IPS-11a (cell line): Measurements from ENCODE around the gene CDK12.
A peak's percentile ranks its signal among the peaks of the same experiment; 100 is the strongest.
"Not testable (repeated sequence)": the region's sequence is repeated elsewhere in the genome, so short reads cannot be mapped to it uniquely, and the experiment has no call there.

Source experiments
- H3K4me3 ChIP-seq: one replicate; pipeline ENCODE4 v1.5.1; 2013; ENCODE audit warnings: low read depth, low read length, control low read depth

CDK12 gene

DNA sequence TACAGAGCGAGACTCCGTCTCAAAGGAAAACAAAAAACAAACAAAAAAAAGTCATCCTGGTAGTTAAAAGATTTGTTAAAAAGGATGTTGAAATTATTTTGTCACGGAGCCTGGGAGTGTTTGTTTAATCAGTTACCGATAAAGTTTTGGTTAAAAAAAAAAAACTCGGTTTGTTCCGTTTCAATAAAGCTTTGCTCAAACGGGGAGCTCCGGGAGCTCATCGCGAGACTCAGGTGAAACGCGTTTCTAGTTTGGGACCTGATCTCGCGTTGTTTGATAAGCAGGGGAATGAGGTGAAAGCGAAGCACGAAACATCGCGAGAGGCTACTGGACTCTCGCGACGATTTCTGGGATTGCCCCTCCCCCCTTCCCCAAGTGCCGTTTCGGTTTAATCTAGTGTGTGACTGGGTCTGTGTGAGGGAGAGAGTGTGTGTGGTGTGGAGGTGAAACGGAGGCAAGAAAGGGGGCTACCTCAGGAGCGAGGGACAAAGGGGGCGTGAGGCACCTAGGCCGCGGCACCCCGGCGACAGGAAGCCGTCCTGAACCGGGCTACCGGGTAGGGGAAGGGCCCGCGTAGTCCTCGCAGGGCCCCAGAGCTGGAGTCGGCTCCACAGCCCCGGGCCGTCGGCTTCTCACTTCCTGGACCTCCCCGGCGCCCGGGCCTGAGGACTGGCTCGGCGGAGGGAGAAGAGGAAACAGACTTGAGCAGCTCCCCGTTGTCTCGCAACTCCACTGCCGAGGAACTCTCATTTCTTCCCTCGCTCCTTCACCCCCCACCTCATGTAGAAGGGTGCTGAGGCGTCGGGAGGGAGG, at the start of gene CDK12:
CDK12 (plus strand) TSS at position 374 of the 813 bp plus-strand sequence. CDS start 586 bp downstream, outside the sequence.
- H3K4me3 ChIP-seq = peak within 1 kb of the TSS; percentile 99

DNA sequence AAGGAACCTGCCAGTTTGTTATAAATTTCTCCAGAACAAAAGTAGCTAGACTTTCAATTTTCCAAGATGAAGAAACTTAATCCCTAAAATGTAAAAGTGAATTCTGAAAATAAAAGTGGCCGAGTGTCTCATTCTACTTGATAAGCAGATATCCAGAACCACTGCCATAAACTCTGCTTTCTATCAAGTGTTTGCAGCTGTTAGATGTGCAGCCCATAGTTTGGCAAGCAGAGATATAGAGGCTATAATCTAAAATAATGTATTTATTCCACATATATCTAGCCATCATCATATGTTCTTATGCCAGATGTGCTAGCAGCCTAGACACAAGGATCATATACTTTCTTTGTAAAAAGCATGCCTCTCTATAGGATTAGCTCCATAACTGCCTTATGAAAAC, 45.1 kb upstream of the CDK12 start:
- no peak overlapping the region for H3K4me3 ChIP-seq

DNA sequence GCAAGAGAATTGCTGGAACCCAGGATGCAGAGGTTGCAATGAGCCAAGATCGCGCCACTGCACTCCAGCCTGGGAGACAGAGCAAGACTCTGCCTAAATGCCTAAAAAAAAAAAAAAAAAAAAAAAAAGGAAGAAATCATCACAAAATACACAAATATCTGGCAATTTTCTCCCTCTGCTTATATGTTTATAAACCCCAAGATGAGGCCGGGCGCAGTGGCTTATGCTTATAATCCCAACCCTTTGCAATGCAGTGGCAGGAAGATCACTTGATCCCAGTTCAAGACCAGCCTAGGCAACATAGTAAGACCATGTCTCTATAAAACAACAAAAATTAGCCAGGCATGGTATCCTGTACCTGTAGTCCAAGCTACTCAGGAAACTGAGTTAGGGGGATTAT, 31.7 kb upstream of the CDK12 start:
- H3K4me3 ChIP-seq = no peak overlapping the region

DNA sequence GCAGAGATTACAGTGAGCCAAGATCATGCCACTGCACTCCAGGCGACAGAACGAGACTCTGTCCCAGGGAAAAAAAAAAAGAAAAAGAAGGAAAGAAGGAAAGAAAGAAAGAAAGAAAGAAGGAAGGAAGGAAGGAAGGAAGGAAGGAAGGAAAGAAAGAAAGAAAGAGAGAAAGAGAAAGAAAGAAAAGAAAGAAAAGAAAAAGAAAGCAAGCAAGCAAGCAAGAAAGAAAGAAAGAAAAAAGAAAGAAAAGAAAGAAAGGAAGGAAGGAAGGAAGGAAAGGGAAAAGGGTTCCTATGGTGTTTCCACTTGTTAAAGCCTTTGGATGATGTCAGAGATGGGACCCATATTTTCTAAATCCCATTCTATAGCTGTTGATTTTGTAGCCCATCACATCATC, 21.4 kb upstream of the CDK12 start:
- H3K4me3 ChIP-seq = not testable (repeated sequence)

DNA sequence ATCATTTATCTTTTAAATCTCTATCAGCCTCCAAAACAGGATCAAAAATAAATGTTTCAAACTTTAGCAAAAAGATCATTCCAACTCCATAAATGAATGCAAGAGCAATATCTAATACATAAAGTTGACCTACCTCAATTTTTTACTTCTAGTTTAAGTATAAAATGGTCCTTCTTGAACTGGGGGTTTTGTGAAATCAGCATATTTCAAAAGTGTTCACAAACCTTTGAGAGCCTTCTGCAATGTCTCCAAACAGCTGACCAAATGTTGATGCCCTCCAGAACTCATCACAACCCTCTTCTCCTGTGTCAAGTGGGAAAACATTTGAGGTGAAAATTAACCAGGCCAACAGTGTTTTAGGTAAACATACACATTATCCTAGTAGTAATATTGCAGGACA, 18.0 kb upstream of the CDK12 start:
- no peak overlapping the region for H3K4me3 ChIP-seq

DNA sequence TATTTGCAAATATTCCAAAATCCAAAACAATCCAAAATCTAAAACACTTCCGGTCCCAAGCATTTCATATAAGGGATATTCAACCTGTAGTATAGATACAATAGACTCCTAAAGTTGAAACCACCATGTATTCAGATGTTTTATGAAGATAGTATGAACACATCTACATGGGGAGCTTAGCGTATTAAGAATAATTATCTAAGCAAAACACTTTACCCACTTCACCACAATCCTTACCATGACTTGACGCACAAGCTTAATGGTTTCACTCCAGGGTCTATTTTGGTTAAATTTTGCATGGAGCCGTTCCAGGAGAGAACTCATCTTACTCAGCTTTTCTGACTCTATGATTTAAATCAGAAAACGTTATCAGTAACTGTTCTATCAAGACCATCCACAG, 13.7 kb upstream of the CDK12 start:
- no peak overlapping the region for H3K4me3 ChIP-seq

DNA sequence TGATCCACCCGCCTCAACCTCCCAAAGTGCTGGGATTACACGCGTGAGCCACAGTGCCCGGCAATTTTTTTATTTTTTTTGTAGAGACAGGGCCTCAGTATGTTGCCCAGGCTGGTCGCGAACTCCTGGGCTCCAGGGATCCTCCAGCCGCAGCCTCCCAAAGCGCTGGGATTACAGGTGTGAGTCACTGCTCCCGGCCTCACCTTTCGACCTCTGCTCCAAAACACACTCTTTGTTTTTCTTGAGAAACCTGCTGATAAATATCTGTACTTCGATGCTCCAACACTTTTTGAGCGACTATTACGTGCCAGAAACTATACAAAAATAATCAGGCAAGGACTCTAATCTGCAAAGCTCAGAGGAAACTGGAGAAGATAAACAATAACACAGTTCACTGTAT, 11.2 kb upstream of the CDK12 start:
- peak overlapping the region; percentile 99 for H3K4me3 ChIP-seq

DNA sequence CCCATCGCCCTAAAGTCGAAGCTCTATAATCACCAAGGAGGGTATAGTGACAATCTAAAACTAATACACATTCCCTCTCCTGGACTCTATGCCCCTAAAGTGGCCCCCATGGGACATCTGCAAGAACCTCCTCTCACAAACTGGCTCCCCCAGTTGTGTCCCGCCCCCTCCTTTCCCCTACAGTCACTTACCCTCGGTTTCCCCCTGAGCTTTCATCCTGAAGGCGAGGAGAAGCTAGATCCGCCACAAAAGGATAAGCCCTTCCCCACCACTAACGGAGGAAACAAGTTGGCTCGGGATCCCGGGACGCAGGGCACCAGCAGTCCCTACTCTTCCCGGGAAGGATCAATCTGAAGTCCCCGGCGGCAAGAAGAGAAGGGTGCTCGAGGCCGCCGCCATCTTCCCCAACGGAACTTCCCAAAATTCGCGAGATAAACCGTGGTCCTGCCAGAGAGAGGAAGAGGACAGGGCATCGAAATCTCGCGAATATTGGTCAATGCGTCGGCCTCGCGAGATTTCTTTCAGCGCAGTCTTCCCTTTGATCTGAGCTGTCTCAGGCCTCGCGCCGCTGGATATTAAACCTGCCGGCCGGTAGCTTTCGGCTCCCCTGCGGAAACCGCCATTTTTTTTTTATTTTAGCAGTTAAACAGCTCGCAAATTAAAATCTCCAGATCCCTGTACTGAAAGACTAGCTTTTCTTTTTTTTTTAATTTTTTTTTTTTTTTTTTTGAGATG, 10.3 kb upstream of the CDK12 start, which contains the start of gene MED1:
MED1 (minus strand) TSS at position 417 of the 735 bp plus-strand sequence; CDS start at position 216, 201 bp downstream.
- peak within 1 kb of the TSS; percentile 99 for H3K4me3 ChIP-seq

DNA sequence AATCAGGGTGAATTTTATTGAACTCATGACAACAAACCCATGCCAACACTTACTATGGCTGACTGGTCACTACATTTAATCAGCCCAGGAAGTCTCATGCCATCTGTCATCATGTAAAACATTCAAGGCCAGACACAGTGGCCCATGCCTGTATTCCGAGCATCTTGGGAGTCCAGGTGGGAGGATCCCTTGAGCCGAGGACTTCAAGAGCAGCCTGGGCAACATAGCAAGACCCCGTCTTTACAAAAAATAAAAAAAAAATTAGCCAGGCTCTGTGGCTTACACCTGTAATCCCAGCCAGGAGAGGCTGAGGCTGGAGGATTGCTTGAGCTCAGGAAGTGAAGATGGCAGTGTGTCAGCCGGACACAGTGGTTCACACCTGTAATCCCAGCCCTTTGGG, 5.4 kb upstream of the CDK12 start:
- no peak overlapping the region for H3K4me3 ChIP-seq

DNA sequence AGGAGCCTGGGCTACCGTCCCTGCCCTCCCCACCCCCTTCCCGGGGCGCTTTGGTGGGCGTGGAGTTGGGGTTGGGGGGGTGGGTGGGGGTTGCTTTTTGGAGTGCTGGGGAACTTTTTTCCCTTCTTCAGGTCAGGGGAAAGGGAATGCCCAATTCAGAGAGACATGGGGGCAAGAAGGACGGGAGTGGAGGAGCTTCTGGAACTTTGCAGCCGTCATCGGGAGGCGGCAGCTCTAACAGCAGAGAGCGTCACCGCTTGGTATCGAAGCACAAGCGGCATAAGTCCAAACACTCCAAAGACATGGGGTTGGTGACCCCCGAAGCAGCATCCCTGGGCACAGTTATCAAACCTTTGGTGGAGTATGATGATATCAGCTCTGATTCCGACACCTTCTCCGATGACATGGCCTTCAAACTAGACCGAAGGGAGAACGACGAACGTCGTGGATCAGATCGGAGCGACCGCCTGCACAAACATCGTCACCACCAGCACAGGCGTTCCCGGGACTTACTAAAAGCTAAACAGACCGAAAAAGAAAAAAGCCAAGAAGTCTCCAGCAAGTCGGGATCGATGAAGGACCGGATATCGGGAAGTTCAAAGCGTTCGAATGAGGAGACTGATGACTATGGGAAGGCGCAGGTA, 762 bp downstream of the CDK12 start:
- H3K4me3 ChIP-seq = peak overlapping the region; percentile 99

DNA sequence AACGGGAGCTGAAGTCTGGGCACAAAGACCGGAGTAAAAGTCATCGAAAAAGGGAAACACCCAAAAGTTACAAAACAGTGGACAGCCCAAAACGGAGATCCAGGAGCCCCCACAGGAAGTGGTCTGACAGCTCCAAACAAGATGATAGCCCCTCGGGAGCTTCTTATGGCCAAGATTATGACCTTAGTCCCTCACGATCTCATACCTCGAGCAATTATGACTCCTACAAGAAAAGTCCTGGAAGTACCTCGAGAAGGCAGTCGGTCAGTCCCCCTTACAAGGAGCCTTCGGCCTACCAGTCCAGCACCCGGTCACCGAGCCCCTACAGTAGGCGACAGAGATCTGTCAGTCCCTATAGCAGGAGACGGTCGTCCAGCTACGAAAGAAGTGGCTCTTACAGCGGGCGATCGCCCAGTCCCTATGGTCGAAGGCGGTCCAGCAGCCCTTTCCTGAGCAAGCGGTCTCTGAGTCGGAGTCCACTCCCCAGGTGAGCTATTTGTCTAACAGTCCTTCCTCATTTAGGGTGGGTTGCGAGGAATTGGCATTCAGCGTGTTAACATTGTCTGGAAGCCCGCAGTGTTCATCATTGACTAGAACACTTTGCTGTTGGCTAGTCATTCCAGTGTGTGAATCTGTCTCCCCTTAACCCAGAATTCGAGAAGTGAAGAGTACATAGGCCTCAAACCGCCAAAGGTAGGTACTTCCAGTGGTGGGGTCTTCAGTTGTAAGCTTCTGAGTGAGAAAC, 1.5 kb downstream of the CDK12 start:
- H3K4me3 ChIP-seq = peak overlapping the region; percentile 99

DNA sequence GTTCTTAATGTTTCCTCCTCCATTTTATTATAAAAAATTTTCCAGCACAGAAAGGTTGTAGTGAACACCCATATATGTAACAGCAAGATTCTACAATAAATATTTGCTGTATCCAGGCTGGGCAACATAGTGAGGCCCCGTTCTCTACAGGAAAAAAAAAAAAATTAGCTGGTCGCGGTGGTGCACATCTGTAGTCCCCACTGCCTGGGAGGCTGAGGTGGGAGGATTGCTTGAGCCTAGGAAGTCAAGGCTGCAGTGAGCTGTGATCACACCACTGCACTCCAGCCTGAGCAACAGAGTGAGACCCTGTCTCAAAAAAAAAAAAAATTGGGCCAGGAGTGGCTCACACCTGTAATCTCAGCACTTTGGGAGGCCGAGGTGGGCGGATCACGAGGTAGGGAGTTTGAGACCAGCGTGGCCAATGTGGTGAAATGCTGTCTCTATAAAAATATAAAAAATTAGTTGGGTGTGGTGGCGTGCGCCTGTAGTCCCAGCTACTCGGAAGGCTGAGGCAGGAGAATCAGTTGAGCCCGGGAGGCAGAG, 3.4 kb downstream of the CDK12 start:
- not testable (repeated sequence) for H3K4me3 ChIP-seq

DNA sequence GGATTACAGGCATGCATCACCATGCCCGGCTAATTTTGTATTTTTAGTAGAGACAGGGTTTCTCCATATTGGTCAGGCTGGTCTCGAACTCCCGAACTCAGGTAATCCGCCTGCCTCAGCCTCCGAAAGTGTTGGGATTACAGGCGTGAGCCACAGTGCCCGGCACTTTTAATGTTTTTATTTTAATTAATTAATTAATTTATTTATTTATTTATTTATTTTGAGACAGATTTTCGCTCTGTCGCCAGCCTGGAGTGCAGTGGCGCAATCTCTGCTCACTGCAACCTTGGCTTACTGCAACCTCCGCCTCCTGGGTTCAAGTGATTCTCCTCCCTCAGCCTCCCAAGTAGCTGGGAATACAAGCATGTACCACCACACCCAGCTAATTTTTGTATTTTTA, 7.3 kb downstream of the CDK12 start:
- not testable (repeated sequence) for H3K4me3 ChIP-seq

DNA sequence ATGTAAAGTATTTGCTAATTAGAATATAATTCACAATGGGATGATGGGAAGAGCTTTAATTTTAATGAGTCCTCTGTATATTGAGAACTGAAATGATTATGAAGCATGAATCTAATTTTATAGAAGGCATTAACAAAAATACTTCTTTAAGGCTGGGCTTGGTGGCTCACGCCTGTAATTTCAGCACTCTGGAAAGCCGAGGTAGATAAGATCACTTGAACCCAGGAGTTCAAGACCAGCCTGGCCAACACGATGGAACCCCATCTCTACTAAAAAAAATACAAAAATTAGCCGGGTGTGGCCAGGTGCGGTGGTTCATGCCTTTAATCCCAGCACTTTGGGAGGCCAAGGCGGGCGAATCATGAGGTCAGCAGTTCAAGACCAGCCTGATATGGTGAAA, 12.0 kb downstream of the CDK12 start:
- no peak overlapping the region for H3K4me3 ChIP-seq

DNA sequence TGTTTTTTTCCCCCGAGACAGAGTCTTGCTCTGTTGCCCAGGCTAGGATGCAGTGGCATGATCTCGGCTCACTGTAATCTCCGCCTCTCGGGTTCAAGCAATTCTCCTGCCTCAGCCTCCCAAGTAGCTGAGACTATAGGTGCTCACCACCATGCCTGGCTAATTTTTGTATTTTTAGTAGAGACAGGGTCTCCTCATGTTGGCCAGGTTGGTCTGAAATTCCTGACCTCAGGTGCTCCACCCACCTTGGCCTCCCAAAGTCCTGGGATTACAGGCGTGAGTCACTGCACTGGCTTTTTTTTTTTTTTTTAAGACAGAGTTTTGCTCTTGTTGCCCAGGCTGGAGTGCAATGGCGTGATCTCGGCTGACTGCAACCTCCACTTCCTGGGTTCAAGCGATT, 18.3 kb downstream of the CDK12 start:
- H3K4me3 ChIP-seq = not testable (repeated sequence)

DNA sequence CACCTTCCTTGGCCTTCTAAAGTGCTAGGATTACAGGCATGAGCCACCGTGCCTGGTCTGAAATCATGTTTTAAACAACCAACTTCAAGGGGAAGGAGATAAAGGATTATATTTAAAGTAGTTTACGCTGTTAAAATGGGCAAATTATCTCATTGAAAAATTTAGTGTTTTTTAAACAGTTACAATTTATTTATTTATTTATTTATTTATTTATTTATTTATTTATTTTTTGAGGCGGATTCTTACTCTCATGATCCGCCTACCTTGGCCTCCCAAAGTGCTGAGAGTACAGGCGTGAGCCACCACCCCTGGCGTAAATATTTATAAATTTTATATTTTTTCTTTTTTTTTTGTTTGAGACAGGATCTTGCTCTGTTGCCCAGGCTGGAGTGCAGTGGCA, 22.2 kb downstream of the CDK12 start:
- no peak overlapping the region for H3K4me3 ChIP-seq

DNA sequence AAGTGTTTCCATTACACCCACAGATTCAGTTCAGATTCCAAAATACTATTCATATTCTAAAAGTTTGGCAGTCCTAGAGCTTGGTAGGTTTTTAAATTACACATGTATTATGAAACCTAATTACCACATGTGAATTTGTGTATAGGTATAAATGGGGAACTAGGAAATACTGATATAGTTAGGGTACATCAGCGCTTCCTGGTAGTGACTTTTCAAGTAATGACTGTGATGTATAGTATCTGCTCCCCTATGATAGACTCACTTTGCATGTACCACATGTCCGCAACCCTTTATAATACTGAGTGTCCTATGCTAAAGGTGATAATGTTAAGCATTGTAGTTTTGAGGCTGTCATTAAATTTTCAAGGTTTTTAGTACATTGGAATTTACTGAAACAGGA, 22.9 kb downstream of the CDK12 start:
- H3K4me3 ChIP-seq = no peak overlapping the region

DNA sequence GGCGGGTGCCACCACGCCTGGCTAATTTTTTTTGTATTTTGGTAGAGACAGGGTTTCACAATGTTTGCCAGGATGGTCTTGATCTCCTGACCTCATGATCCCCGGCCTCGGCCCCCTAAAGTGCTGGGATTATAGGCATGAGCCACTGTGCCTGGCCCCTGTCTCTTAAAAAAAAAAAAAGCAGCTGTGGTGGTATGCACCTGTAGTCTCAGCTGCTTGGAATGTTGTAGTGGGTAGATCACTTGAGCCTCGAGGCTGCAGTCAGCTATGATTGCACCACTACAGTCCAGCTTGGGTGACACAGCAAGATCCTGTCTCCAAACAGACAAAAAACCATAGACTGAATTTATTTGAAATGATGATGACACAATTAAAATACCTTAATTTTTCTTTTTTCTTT, 24.3 kb downstream of the CDK12 start:
- no peak overlapping the region for H3K4me3 ChIP-seq

DNA sequence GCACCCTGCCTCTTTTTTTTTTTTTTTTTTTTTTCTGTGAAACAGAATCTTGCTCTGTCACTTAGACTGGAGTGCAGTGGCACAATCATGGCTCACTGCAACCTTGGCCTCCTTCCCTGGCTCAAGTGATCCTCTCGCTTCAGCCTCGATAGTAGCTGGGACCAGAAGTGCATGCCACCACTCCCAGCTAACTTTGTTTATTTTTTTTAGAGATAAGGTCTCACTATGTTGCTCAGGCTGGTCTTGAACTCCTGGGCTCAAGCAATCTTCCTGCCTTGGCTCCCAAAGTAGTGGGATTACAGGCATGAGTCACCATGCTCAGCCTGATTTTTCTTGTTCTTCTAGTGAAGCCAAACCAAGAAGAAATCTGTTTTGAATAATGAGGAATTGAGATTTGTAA, 25.0 kb downstream of the CDK12 start:
- H3K4me3 ChIP-seq = no peak overlapping the region

DNA sequence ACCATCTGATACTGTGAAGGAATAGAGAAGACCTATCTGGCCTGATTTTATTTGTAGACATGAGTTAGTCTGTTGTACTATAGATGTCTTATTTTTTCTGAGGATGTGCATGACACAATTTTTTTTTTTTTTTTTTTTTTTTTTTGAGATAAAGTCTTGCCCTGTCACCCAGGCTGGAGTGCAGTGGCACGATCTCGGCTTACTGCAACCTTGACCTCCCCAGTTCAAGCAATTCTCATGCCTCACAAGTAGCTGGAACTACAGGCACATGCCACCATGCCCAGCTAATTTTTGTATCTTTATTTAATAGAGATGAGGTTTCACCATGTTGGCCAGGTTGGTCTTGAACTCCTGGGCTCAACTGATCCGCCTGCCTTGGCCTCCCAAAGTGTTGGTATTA, 26.2 kb downstream of the CDK12 start:
- H3K4me3 ChIP-seq = not testable (repeated sequence)

DNA sequence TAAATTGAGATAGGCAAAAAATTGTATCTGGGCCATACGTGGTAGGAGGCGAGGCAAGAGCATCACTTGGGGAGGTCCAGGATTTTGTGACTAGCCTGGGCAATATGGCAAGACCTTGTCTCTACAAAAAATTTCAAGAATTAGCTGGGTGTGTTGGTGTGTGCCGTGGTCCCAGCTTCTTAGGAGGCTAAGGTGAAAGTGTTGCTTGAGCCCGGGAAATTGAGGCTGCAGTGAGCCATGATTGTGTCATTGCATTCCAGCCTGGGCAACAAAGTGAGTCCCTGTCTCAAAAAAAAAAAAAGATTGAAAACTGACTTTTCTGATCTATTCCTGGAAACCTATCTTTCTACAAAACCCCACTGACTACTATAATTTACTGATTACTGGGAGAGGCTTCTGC, 26.7 kb downstream of the CDK12 start:
- H3K4me3 ChIP-seq = no peak overlapping the region
